ENCODE measurements around the gene COL15A1.

GRCh38 chr9:99005651-99006050 lies 61.9 kb downstream of the COL15A1 start:
- no peak for TF ChIP-seq REST (IDR thresholded peaks at IDR 0.05; ENCODE audit: insufficient replicate concordance, low read depth)
- TF ChIP-seq CTCF (IDR thresholded peaks at IDR 0.05; ENCODE audit: insufficient read depth, low read length) = no peak
- TF ChIP-seq GABPA (IDR thresholded peaks at IDR 0.05; ENCODE audit: low read depth) = no peak
